Esophagus squamous epithelium (tissue), 4 donors: Measurements from ENCODE around the gene CISH.

Source experiments
- CTCF ChIP-seq, 6 experiments: fragments of 450-650 bp in 4 of 6; fragments of 200-600 bp in 2 of 6; sonication (generic) in 2 of 6; IDR thresholded peaks; one replicate each; pipeline ENCODE4 v1.5.1; 2016 to 2019; ENCODE audit warnings: antibody characterized with exemption in 6 of 6, mild to moderate bottlenecking in 4 of 6, moderate library complexity in 4 of 6
- POLR2A ChIP-seq, 4 donors: fragments of 450-650 bp; IDR thresholded peaks; one replicate each; pipeline ENCODE4 v1.6.1; 2017; ENCODE audit warnings: antibody characterized with exemption in 4 of 4, mild to moderate bottlenecking in 4 of 4, moderate library complexity in 3 of 4

GRCh38 chr3:50658416-50658815 is 46.8 kb upstream of the CISH start:
- TF ChIP-seq CTCF (IDR thresholded peaks at IDR 0.05) = no peak
- no peak for TF ChIP-seq POLR2A (IDR thresholded peaks at IDR 0.05)
